ENCODE measurements around the gene IGLON5. TPM values are rescaled to one million over a fixed set of nuclear protein-coding genes. Genes with fewer than 3 reads are reported as not detected.

Gene IGLON5
- polyA plus RNA-seq, result not detected in 3 replicates
- not detected for polyA plus RNA-seq (2011; ENCODE audit: low read depth)
- not detected in 2 replicates for polyA plus RNA-seq (2011; cell fraction: cytosol; rRNA removed)
- not detected in 2 replicates for polyA plus RNA-seq (2011; cell fraction: nucleus; rRNA removed)
- polyA plus RNA-seq (2012; ENCODE audit: low replicate concordance), result 0.38 TPM in 1 of 2 replicates, not detected in the other
- not detected in 3 replicates for polyA minus RNA-seq
- polyA minus RNA-seq (2011; cell fraction: cytosol; rRNA and poly(A)+ RNA removed), result not detected
- polyA minus RNA-seq (2011; cell fraction: nucleus; rRNA and poly(A)+ RNA removed), result not detected in 2 replicates

GRCh38 chr19:51311351-51312257 is at the start of gene IGLON5:
Gene IGLON5, plus strand, starts transcription at chr19:51311644. Its CDS starts 204 bp downstream, at chr19:51311848.
- no peaks in the 10 kb centered on the region for H3K79me2 ChIP-seq (ENCODE audit: control insufficient read depth, insufficient read depth, low read length)
- FAIRE-seq (no peak), DNase-seq (ENCODE audit: low read depth, low spot score) (no peak)
- no peak within 1 kb of the TSS for H3K4me3 ChIP-seq (ENCODE audit: control insufficient read depth in 2 of 3, extremely low read depth in 1 of 3, insufficient read depth in 2 of 3, low read depth in 1 of 3, low read length in 3 of 3)
- H3K27ac ChIP-seq (ENCODE audit: control insufficient read depth, insufficient read depth, low read length), result no peak within 1 kb of the TSS
- no peak within 1 kb of the TSS for H2AFZ ChIP-seq (ENCODE audit: control insufficient read depth, low read length)
- no peak for TF ChIP-seq EZH2 (IDR thresholded peaks at IDR 0.05; ENCODE audit: low read length)
- TF ChIP-seq CTCF (optimal IDR thresholded peaks at IDR 0.05 in 1 of 3, IDR thresholded peaks at IDR 0.05 in 1 of 3, conservative IDR thresholded peaks at IDR 0.05 in 1 of 3; ENCODE audit: extremely low read depth in 1 of 3, insufficient read depth in 2 of 3, low read length in 3 of 3), result no peak
- dilution Hi-C loops (cut with MboI; ENCODE audit: extremely low pct_ligation_motif_present, low sequenced_read_pairs), result no loop called here
- no peaks in the 10 kb centered on the region for H3K9me1 ChIP-seq (ENCODE audit: control insufficient read depth, extremely low read depth, insufficient read depth, low read length)
- H3K27me3 ChIP-seq (ENCODE audit: control insufficient read depth, extremely low read depth, insufficient read depth, low read length), result peaks cover 16% of the 10 kb centered on the region
- no peaks in the 10 kb centered on the region for H3K4me1 ChIP-seq (ENCODE audit: control insufficient read depth, extremely low read depth, insufficient read depth, low read length)
- no peaks in the 10 kb centered on the region for H3K9me3 ChIP-seq (ENCODE audit: control insufficient read depth, low read depth, low read length)
- no peaks in the 10 kb centered on the region for H4K20me1 ChIP-seq (ENCODE audit: control insufficient read depth, extremely low read depth, insufficient read depth, low read length)
- H3K36me3 ChIP-seq (ENCODE audit: control insufficient read depth in 2 of 2, extremely low read depth in 1 of 2, insufficient read depth in 2 of 2, low read length in 2 of 2), result no peaks in the 10 kb centered on the region
- no peak within 1 kb of the TSS for H3K4me2 ChIP-seq (ENCODE audit: control insufficient read depth, extremely low read depth, insufficient read depth, low read depth, low read length)
- no peak within 1 kb of the TSS for H3K9ac ChIP-seq (ENCODE audit: control insufficient read depth, extremely low read depth, insufficient read depth, low read length)

DNA sequence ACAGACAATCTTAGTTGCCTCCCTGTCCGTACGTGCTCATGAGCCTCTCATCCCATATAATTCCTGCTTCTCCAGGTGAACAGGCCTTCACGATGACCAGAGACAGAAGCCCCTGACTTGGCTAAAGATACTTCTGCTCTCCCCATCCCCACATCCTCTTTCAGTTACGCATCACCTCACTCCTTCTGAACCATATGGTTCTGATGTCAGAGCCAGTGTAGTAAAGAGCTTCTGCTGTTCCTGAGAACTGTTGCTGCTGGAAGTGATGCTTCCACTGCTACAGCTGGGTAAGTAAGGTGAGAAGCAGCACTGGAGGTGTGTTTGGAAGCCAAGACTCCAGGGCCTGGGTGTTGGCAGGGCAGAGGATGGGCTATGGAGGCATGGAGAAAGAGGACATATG is 47.6 kb upstream of the IGLON5 start:
- FAIRE-seq (no peak), DNase-seq (ENCODE audit: low read depth, low spot score) (no peak)
- no peaks in the 10 kb centered on the region for H3K9me3 ChIP-seq (ENCODE audit: control insufficient read depth, low read depth, low read length)
- no peaks in the 10 kb centered on the region for H3K79me2 ChIP-seq (ENCODE audit: control insufficient read depth, insufficient read depth, low read length)
- no peak overlapping the region for H3K4me2 ChIP-seq (ENCODE audit: control insufficient read depth, extremely low read depth, insufficient read depth, low read depth, low read length)
- H3K4me1 ChIP-seq (ENCODE audit: control insufficient read depth, extremely low read depth, insufficient read depth, low read length), result no peaks in the 10 kb centered on the region
- no peak overlapping the region for H3K4me3 ChIP-seq (ENCODE audit: control insufficient read depth in 2 of 3, extremely low read depth in 1 of 3, insufficient read depth in 2 of 3, low read depth in 1 of 3, low read length in 3 of 3)
- no peak overlapping the region for H2AFZ ChIP-seq (ENCODE audit: control insufficient read depth, low read length)
- dilution Hi-C loops (cut with MboI; ENCODE audit: extremely low pct_ligation_motif_present, low sequenced_read_pairs), result no loop called here
- TF ChIP-seq EZH2 (IDR thresholded peaks at IDR 0.05; ENCODE audit: low read length) (no peak), CTCF (optimal IDR thresholded peaks at IDR 0.05 in 1 of 3, IDR thresholded peaks at IDR 0.05 in 1 of 3, conservative IDR thresholded peaks at IDR 0.05 in 1 of 3; ENCODE audit: extremely low read depth in 1 of 3, insufficient read depth in 2 of 3, low read length in 3 of 3) (no peak)
- H3K9me1 ChIP-seq (ENCODE audit: control insufficient read depth, extremely low read depth, insufficient read depth, low read length), result no peaks in the 10 kb centered on the region
- H3K27me3 ChIP-seq (ENCODE audit: control insufficient read depth, extremely low read depth, insufficient read depth, low read length), result no peaks in the 10 kb centered on the region
- no peaks in the 10 kb centered on the region for H4K20me1 ChIP-seq (ENCODE audit: control insufficient read depth, extremely low read depth, insufficient read depth, low read length)
- no peak overlapping the region for H3K9ac ChIP-seq (ENCODE audit: control insufficient read depth, extremely low read depth, insufficient read depth, low read length)
- no peaks in the 10 kb centered on the region for H3K36me3 ChIP-seq (ENCODE audit: control insufficient read depth in 2 of 2, extremely low read depth in 1 of 2, insufficient read depth in 2 of 2, low read length in 2 of 2)
- no peak overlapping the region for H3K27ac ChIP-seq (ENCODE audit: control insufficient read depth, insufficient read depth, low read length)
